Heart left ventricle (tissue), 13 donors: ENCODE data around the gene GTSE1.

Experiments used
- POLR2A ChIP-seq, 2 donors: fragments of 450-650 bp; IDR thresholded peaks; one replicate each; pipeline ENCODE4 v1.6.1; 2017; ENCODE audit warnings: antibody characterized with exemption in 2 of 2, mild to moderate bottlenecking in 2 of 2, moderate library complexity in 2 of 2
- TF ChIP-seq, protein P1 (sequence below), 12 donors: fragments of 200-600 bp; sonication (generic) in 4 of 12; IDR thresholded peaks; one replicate each; pipeline versions ENCODE4 v1.5.0 to v1.8.0; 2018 to 2022; ENCODE audit warnings: antibody characterized with exemption in 12 of 12, mild to moderate bottlenecking in 5 of 12
- donor health status: ischemic (EF 13 %, LVEDD 7.1; RV severe dilation, severe dysfunction).
- donor health status: DM: no; HTN: yes; CAD: no.
- donor health status: DM: no; HTN: no; CAD: no.
- donor health status: ischemic (EF 25% LVEDD 6.9; RV normal size, moderate dysfunction).
- donor health status: ischemic (EF 25% LVEDD 5.7; RV mildly dilated, moderate dysfunction).
- donor health status: ischemic (EF 35%, LVEDD 5.7; RV mildly dilated, moderate dysfunction).
- donor health status: nonischemic (EF 11% LVEDD 7.7; RV severe dilation, severe dysfunction).
- donor health status: DM: yes; HTN: yes; CAD: no.
- donor health status: PGD.
- donor health status: ischemic (EF 29% LVEDD 5.4; RV normal size, mild dysfunction).
- donor health status: nonischemic (EF 23%, LVEDD 6.1; RV moderate dilation, normal function).

DNA sequence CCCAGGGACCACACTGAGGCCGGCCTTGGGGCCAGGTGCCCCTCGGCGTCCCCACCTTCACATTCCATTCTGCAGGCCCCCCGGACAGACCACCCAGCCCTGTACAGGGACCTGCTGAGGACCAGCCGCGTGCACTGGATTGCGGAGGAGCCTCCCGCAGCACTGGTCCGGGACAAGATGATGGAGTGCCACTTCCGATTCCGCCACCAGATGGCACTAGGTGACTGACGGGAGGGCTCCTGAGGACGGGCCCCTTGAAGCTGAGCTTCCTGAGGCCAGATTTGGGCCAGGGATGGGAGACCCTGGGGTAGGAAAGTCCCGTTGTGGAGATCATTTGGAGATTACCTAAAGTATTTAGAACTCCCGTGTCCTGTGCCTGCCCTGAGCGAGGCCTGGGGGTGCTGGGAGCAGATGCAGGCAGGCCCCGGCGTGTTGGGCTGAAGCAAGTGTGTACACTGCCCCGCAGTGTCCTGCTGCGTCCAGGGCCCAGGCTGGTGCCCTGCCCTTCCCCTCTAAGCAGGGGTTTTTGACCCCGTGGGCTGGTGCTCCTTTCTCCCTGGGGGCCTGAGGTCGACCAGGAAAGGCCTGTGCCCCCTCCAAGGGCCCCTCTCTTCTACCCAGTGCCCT is 58.8 kb downstream of the GTSE1 start:
- TF ChIP-seq, protein P1, sequence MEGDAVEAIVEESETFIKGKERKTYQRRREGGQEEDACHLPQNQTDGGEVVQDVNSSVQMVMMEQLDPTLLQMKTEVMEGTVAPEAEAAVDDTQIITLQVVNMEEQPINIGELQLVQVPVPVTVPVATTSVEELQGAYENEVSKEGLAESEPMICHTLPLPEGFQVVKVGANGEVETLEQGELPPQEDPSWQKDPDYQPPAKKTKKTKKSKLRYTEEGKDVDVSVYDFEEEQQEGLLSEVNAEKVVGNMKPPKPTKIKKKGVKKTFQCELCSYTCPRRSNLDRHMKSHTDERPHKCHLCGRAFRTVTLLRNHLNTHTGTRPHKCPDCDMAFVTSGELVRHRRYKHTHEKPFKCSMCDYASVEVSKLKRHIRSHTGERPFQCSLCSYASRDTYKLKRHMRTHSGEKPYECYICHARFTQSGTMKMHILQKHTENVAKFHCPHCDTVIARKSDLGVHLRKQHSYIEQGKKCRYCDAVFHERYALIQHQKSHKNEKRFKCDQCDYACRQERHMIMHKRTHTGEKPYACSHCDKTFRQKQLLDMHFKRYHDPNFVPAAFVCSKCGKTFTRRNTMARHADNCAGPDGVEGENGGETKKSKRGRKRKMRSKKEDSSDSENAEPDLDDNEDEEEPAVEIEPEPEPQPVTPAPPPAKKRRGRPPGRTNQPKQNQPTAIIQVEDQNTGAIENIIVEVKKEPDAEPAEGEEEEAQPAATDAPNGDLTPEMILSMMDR (IDR thresholded peaks at IDR 0.05), result peak; percentile 58 to 83 (median 73)
- no peak for TF ChIP-seq POLR2A (IDR thresholded peaks at IDR 0.05)
